Right renal cortex interstitium (tissue), 3 donors: ENCODE results near the gene GOLGA3. TPM values are rescaled to one million over a fixed set of nuclear protein-coding genes. Genes with fewer than 3 reads are reported as not detected.
"Not testable (repeated sequence)": the region's sequence is repeated elsewhere in the genome, so short reads cannot be mapped to it uniquely, and the experiment has no call there.

Experiments
- DNase-seq, 3 donors: peaks; one replicate each; pipeline ENCODE4 v3.0.0-alpha.2; 2013; ENCODE audit warnings: low read depth in 3 of 3, low spot score in 2 of 3
- polyA plus RNA-seq, 3 donors: library from polyadenylated mRNA; unstranded; fragments of 120-200 nt; gene quantifications; one replicate each; pipeline ENCODE4 v1.2.1, GENCODE V29; 2013; ENCODE audit not compliant: insufficient read length in 3 of 3

Gene GOLGA3
- polyA plus RNA-seq: 10 to 100 TPM; 18.5 to 23.6 (median 21.7) TPM

DNA sequence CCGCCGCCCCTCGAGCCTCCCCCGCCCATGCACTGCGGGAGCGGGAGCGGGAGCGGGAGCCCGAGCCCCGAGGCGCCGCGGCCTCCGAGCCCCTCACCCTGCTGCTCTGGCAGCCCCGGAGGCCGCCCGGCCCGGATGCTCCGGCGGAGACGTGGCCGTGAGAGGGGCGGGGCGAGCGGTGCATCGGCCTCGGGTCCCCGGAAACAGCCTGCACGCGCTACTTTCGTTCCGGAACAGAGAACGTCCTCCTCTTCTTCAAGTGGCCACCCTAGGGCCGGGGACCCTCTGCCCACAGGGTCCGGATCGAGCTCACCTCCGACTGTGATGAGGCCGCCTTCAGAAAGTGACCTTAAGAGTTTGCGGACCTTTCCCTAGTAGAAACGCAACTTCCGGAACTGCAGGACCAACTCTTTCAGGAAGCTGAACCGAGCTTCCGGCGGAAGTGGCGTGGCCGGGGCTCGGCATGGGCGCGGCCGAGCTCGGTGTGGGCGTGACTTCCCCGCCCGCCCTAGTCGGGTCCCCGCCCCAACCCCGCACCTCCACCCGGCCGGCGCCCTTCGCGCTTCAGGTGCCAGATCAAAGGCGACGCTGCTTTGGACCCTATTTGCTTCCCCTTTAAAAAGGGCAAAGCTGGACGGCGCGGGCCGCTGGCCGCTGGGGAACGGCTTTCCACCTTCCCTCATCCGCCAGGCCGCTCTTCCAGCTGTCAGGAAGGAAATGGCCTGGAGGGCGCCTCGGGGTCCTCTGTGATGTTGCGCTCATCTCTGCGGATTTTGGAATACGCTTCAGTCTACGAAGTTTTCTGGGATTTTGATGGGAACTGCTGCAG is at the start of gene GOLGA3:
TSS of gene GOLGA3 (minus strand) at position 164 of the 829 bp plus-strand sequence. CDS start 6,741 bp downstream, outside the sequence.
- DNase-seq: peak; percentile 86 to 91 (median 88)

DNA sequence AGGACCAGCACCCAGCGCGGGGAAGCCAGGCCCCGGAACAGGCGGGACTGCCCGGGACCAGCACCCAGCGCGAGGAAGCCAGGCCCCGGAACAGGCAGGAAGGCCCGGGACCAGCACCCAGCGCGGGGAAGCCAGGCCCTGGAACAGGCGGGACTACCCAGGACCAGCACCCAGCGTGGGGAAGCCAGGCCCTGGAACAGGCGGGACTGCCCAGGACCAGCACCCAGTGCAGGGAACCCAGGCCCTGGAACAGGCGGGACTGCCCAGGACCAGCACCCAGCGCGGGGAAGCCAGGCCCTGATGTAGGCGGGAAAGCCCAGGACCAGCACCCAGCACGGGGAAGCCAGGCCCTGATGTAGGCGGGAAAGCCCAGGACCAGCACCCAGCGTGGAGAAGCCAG is 46.0 kb upstream of the GOLGA3 start:
- not testable (repeated sequence) for DNase-seq

DNA sequence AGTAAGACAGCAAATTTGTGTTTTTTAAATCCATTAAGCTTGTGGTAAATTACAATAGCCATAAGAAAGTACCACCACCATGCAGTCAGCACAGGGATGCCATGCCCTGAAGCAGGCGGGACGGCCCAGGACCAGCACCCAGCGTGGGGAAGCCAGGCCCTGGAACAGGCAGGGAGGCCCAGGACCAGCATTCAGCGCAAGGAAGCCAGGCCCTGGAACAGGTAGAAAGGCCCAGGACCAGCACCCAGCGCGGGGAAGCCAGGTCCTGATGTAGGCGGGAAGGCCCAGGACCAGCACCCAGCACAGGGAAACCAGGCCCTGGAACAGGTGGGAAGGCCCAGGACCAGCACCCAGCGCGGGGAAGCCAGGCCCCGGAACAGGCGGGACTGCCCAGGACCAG is 45.5 kb upstream of the GOLGA3 start:
- DNase-seq: no peak

DNA sequence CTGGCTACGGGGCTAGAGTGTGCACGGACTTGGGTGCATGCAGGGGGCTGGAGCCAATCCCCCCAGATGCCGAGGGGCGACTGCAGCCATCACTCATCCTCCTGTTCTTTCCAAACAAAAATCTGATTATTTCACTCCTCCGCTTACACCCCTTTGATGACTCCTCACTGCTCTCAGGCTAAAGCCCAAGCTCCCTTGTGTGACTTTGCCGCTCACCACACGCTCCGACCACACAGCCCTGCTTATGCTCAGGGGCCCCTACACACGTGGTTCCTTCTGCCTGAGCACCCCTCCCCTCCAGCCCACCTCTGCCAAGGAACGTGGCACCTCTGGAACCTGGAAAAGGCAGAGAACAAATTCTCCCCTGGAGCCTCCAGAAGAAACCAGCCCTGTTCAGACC is 45.1 kb upstream of the GOLGA3 start:
- DNase-seq: no peak

DNA sequence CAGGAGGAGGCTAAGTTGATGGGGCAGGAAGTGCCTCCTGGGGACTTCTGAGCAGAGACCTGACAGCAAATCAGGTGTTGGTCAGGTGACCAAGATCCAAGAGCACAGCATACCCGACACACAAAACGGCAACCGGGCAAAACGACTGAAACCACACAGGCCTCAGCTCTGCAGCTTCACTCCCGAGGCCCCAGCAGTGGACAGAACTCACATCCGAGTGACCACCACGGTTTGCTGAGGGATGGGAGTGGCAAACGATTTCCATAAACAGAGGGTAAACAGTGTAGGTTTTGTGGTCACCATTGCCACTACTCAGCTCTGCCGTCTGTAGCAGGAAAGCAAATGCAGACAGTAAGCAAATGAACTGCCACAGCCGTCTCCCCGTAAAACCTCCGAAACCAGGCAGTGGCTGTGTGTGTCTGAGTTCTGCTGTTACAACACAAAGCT is 44.3 kb upstream of the GOLGA3 start:
- DNase-seq: no peak

- no peak for DNase-seq
These were observed 43.6 kb upstream of the GOLGA3 start for GRCh38 chr12:132872073-132872855.

- no peak for DNase-seq
These were observed 40.9 kb upstream of the GOLGA3 start for GRCh38 chr12:132869551-132869950.

GRCh38 chr12:132866251-132866828 is 37.7 kb upstream of the GOLGA3 start:
- DNase-seq: no peak

GRCh38 chr12:132861558-132861957 is 32.9 kb upstream of the GOLGA3 start:
- DNase-seq: no peak

DNA sequence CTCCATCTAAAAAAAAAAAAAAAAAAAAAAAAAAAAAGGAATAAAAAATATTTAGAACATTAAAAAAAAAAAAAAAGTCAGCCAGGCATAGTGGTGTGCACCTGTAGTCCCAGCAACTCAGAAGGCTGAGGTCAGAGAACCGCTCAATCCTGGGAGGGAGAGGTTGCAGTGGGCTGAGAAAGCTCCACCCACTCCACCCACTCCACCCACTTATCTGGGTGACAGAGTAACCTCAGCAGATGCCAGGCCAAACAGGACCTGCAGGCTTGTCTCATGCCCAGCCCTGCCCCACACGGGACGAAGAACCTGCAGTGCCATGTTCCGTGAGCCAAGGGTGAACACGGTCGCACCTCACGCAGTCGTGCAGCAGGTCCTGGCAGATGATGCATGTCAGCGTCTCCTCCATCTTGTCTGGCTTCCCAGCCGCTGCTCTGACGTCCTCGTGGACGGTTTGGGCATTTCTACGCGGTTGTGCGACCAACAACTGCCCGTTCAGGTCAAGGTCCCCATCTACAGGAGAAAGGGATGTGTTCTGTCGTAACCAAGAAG is 30.1 kb upstream of the GOLGA3 start:
- DNase-seq: no peak

DNA sequence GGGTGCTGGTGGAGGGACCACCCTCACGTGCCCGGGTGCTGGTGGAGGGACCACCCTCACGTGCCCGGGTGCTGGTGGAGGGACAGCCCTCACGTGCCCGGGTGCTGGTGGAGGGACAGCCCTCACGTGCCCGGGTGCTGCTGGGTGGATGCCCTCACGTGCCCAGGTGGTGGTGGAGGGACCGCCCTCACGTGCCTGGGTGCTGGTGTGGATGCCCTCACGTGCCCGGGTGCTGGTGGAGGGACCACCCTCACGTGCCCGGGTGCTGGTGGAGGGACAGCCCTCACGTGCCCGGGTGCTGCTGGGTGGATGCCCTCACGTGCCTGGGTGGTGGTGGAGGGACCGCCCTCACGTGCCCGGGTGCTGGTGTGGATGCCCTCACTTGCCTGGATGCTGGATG is 28.4 kb upstream of the GOLGA3 start:
- not testable (repeated sequence) for DNase-seq

GRCh38 chr12:132856581-132856980 is 27.9 kb upstream of the GOLGA3 start:
- no peak for DNase-seq

- DNase-seq: not testable (repeated sequence)
These were observed 26.5 kb upstream of the GOLGA3 start for GRCh38 chr12:132855211-132855610.

- DNase-seq: no peak
These were observed 24.8 kb upstream of the GOLGA3 start for GRCh38 chr12:132853285-132854092.

GRCh38 chr12:132852496-132852895 is 23.8 kb upstream of the GOLGA3 start:
- no peak for DNase-seq

DNA sequence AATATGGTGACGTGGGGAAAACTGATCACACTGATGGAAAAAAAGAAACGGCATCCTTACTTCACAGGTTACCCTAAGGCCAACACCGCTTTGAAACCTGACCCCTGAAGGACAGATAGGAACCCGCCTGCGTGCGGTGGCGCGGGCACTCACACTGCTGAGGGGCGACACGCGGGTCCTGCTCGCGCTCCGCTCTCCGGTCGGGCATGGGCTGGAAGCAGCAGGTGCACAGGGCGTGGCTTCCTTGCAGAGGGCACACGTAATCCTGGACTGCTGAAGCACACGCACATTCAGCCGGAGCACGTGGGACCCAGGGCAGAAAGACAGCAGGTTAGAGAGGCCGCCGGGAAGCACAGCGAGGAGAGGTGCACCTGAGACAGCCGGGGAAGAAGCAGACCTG is 22.8 kb upstream of the GOLGA3 start:
- DNase-seq: no peak

DNA sequence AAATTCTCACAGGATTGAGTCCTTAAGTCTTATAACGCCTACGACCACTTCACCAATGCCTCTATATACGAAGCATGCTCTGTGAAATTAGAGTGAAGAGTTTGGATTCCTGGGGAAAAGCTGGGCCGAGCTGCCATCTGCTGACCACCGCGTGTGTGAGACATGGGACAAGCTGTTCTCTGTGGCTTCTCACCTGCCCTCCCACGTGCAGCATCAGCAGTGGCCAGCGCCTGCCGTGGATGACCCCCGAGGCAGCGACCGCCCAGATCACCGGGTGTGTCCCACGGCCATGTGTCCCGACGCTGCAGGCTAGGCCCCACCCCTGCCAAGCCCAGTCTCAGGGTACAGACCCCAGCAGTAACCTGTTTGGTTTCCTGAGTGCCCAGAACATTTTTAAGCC is 21.6 kb upstream of the GOLGA3 start:
- DNase-seq: no peak

DNA sequence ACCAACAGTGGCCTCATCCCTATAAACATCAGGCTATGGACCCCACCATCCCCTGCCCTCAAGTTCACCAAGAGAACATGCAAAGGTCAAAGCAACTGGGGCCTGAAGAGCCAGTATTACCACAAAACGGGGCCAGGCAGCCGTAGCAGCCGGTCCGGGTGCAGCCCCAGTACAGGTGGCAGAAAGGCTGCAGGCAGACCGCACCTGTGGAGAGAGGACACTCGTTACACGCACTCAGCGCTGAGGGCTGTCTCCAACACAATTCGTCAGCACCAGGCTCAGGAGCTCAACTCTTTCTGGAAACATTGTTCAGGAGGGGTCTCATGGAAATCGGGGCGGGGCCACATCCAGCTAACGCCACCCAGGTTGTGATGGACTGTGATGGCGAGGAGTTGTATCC is 19.9 kb upstream of the GOLGA3 start:
- DNase-seq: no peak

DNA sequence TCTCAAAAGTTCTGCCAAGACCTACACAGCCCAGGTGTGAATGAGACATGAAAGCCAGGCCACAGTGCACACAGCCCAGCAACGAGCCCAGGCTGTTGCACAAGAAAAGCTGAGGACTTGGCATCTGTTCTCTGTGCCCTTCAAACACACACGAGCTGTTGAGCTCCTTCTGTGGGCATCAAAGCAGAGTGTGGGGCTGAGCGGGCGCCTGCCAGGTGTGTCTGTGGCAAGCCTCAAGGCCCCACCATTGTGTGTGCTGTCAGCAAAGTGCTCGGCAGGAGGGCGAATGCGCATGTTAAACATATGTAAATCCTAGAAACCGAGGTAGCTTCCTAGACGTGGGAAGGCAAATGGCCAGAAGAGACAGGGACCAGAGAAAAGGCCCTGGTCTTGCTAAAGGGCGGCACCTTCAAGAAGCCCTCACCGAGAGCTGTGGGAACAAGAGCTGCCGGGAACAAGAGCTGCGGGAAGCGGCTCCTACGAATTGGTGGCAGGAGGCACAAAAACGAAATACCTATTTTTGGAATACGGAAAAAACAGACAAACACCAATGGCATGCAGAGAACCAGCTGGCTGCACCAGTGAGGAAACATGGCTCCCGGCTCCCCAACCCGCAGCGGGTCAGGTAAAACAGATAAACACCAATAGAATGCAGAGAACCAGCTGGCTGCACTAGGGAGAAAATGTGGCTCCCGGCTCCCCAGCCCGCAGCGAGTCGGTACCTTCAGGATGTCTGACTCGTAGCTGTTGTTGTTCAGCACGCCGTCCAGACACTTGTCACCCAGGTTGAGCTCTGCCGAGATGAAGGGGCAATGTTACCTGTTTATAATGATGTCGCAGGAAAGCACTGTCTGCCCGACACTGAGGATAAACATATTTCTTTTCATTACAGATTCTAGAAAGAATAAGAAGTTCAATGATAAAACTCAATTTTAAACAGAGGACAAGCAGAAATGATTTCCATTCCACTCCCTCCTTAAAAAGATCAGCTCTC is 19.0 kb upstream of the GOLGA3 start:
- DNase-seq: no peak
